SU-DHL-6 (cell line): Measurements from ENCODE around the gene THAP12.
"Not testable (repeated sequence)": the region's sequence is repeated elsewhere in the genome, so short reads cannot be mapped to it uniquely, and the experiment has no call there.

Source experiments
- H2AFZ ChIP-seq: fragments of 200-600 bp; sonication (generic); 2 replicates; pipeline ENCODE4 v1.6.1; 2014; ENCODE audit warnings: low read depth, mild to moderate bottlenecking, moderate library complexity, mixed read lengths, antibody characterized with exemption, low read length; ENCODE audit not compliant: severe bottlenecking
- H3F3A ChIP-seq: fragments of 200-600 bp; shearing (Covaris generic); 2 replicates; pipeline ENCODE4 v1.6.0; 2016; ENCODE audit warnings: antibody characterized with exemption, mild to moderate bottlenecking; ENCODE audit not compliant: insufficient read depth
- H3K27ac ChIP-seq: fragments of 200-600 bp; sonication (generic); 2 replicates; pipeline ENCODE4 v1.5.1; 2016; ENCODE audit warnings: low read depth, mild to moderate bottlenecking, low read length, moderate library complexity, mixed read lengths
- H3K27me3 ChIP-seq: fragments of 200-600 bp; sonication (generic), shearing (Covaris generic); 2 replicates; pipeline ENCODE4 v1.6.0; 2014; ENCODE audit warnings: mild to moderate bottlenecking, low read length
- H3K36me3 ChIP-seq: fragments of 200-600 bp; sonication (generic); 2 replicates; pipeline ENCODE4 v1.6.1; 2014; ENCODE audit warnings: mild to moderate bottlenecking, low read length, mixed read lengths
- H3K4me2 ChIP-seq: fragments of 300-600, 200-600 bp; shearing (Covaris generic), sonication (generic); 2 replicates; pipeline ENCODE4 v1.6.0; 2014; ENCODE audit warnings: low read length, low read depth, mild to moderate bottlenecking; ENCODE audit not compliant: poor library complexity, severe bottlenecking
- H3K4me3 ChIP-seq: fragments of 200-600 bp; sonication (generic); 2 replicates; pipeline ENCODE4 v1.5.1; 2014; ENCODE audit warnings: antibody characterized with exemption, low read length, mild to moderate bottlenecking, mixed read lengths; ENCODE audit not compliant: insufficient read depth, poor library complexity, severe bottlenecking
- H3K79me2 ChIP-seq: fragments of 200-600 bp; sonication (generic); 2 replicates; pipeline ENCODE4 v1.6.1; 2014; ENCODE audit warnings: mild to moderate bottlenecking, low read length, moderate library complexity; ENCODE audit not compliant: insufficient read depth
- H3K9ac ChIP-seq: fragments of 200-600 bp; sonication (generic); 2 replicates; pipeline ENCODE4 v1.7.0; 2014; ENCODE audit warnings: mild to moderate bottlenecking, low read length
- H3K9me2 ChIP-seq: fragments of 200-600 bp; sonication (generic); replicated peaks from 2 replicates; pipeline ENCODE4 v1.6.1; 2014; ENCODE audit warnings: low read length; ENCODE audit not compliant: insufficient read depth
- H3K9me3 ChIP-seq: fragments of 200-600 bp; sonication (generic); 2 replicates; pipeline ENCODE4 v1.6.1; 2014; ENCODE audit warnings: low read length, mixed read lengths; ENCODE audit not compliant: insufficient read depth
- H4K20me1 ChIP-seq: fragments of 200-600 bp; sonication (generic); 2 replicates; pipeline ENCODE4 v1.6.1; 2014; ENCODE audit warnings: low read depth, mild to moderate bottlenecking, antibody characterized with exemption, low read length, moderate library complexity, mixed read lengths
- EZH2phosphoT487 ChIP-seq: fragments of 200-600 bp; sonication (generic), shearing (Covaris generic); conservative IDR thresholded peaks from 2 replicates; pipeline ENCODE4 v1.6.1; 2018; ENCODE audit warnings: mild to moderate bottlenecking, antibody characterized with exemption, low read length, moderate library complexity, mixed read lengths
- TF ChIP-seq, protein P1 (sequence below): fragments of 200-600 bp; sonication (generic); IDR thresholded peaks from one replicate; pipeline ENCODE4 v1.5.1; 2017; ENCODE audit warnings: antibody characterized with exemption, mild to moderate bottlenecking, low read length, moderate library complexity; ENCODE audit not compliant: insufficient read depth, poor library complexity, severe bottlenecking

Gene THAP12

DNA sequence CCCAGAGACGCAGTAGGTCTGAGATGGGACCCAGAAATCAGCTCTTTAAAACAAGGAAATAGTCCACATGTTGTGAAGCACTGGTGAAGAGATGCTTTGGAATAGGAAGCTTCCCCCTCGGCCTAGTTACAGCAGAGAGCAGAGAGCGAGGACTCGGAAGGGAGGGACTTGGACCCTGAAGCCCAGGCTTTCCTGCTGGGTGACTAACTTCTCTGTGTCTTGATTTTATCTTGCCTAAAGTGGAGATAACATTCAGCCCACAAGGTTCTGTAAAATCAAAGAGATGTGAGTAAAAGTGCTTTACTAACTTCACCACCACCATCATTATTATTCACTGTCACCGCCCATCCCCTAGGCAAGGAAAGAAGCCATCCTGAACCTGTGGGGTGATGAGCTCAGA lies 58.4 kb downstream of the THAP12 start:
- Histone ChIP-seq H4K20me1 (no peaks in the 10 kb centered on the region), H3K9me2 (no peaks in the 10 kb centered on the region), H3K4me2 (no peak overlapping the region), H3K4me3 (no peak overlapping the region), H2AFZ (no peak overlapping the region), H3K9ac (no peak overlapping the region), H3K27me3 (no peaks in the 10 kb centered on the region), H3K36me3 (no peaks in the 10 kb centered on the region), H3K27ac (no peak overlapping the region), H3K9me3 (no peaks in the 10 kb centered on the region), H3F3A (no peaks in the 10 kb centered on the region), H3K79me2 (no peaks in the 10 kb centered on the region)
- TF ChIP-seq, protein P1, sequence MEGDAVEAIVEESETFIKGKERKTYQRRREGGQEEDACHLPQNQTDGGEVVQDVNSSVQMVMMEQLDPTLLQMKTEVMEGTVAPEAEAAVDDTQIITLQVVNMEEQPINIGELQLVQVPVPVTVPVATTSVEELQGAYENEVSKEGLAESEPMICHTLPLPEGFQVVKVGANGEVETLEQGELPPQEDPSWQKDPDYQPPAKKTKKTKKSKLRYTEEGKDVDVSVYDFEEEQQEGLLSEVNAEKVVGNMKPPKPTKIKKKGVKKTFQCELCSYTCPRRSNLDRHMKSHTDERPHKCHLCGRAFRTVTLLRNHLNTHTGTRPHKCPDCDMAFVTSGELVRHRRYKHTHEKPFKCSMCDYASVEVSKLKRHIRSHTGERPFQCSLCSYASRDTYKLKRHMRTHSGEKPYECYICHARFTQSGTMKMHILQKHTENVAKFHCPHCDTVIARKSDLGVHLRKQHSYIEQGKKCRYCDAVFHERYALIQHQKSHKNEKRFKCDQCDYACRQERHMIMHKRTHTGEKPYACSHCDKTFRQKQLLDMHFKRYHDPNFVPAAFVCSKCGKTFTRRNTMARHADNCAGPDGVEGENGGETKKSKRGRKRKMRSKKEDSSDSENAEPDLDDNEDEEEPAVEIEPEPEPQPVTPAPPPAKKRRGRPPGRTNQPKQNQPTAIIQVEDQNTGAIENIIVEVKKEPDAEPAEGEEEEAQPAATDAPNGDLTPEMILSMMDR, result no peak
- no peak for TF ChIP-seq EZH2phosphoT487

DNA sequence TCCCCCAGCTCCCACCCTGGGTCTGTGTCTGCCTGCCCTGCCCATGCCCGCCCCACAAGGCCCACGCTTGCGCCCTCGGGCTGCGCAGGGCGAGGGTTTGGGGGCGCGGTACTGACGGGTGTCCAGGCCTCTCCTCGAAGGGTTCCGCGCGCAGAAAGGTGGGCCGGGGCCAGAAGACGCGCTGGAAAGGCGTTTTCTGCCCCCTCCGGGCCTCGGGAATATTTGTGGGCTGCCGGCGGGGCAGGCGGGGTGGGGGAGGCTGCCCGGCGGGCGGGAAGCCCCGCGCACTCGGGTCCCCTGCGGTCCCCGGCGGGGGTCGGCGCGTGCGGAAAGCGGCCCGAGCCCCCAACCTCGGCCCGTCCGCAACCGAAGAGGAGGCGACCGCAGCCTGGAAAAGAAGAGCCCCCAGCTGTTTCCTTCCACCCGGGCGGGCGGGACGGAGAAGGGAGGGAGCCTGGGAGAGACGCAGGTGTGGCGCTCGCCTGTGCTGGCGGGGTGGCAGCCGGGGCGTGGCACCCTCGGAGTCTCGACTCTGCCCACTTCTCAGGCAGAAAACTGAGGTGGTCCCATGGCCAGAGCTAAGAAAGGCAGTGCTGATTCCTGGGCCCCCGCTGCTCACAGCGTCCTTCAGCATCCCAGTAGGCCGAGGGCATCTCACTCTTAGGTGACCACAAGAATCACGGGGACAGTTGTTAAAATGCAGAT lies 59.0 kb downstream of the THAP12 start:
- Histone ChIP-seq H2AFZ (no peak overlapping the region), H3K9me2 (no peaks in the 10 kb centered on the region), H4K20me1 (no peaks in the 10 kb centered on the region), H3K79me2 (no peaks in the 10 kb centered on the region), H3K4me2 (no peak overlapping the region), H3F3A (no peaks in the 10 kb centered on the region), H3K36me3 (no peaks in the 10 kb centered on the region), H3K4me3 (no peak overlapping the region), H3K9me3 (no peaks in the 10 kb centered on the region), H3K9ac (no peak overlapping the region), H3K27ac (no peak overlapping the region), H3K27me3 (no peaks in the 10 kb centered on the region)
- TF ChIP-seq, protein P1, result no peak
- no peak for TF ChIP-seq EZH2phosphoT487

- Histone ChIP-seq H4K20me1 (no peaks in the 10 kb centered on the region), H3K4me3 (no peak overlapping the region), H3K4me2 (no peak overlapping the region), H3K9me3 (no peaks in the 10 kb centered on the region), H3K79me2 (no peaks in the 10 kb centered on the region), H3K36me3 (no peaks in the 10 kb centered on the region), H2AFZ (no peak overlapping the region), H3K9ac (no peak overlapping the region), H3F3A (no peaks in the 10 kb centered on the region), H3K27ac (no peak overlapping the region), H3K9me2 (no peaks in the 10 kb centered on the region), H3K27me3 (no peaks in the 10 kb centered on the region)
- TF ChIP-seq, protein P1, result no peak
- TF ChIP-seq EZH2phosphoT487, result no peak
Measured at GRCh38 chr11:76321340-76321739, 59.6 kb downstream of the THAP12 start.

- Histone ChIP-seq H3K36me3 (no peaks in the 10 kb centered on the region), H2AFZ (no peak overlapping the region), H3K27me3 (no peaks in the 10 kb centered on the region), H3K9me2 (no peaks in the 10 kb centered on the region), H3K9me3 (no peaks in the 10 kb centered on the region), H3K27ac (no peak overlapping the region), H3F3A (no peaks in the 10 kb centered on the region), H3K4me2 (no peak overlapping the region), H3K9ac (no peak overlapping the region), H4K20me1 (no peaks in the 10 kb centered on the region), H3K4me3 (no peak overlapping the region), H3K79me2 (no peaks in the 10 kb centered on the region)
- no peak for TF ChIP-seq EZH2phosphoT487
- TF ChIP-seq, protein P1, result no peak
Measured at GRCh38 chr11:76320929-76321328, 60.0 kb downstream of the THAP12 start.

DNA sequence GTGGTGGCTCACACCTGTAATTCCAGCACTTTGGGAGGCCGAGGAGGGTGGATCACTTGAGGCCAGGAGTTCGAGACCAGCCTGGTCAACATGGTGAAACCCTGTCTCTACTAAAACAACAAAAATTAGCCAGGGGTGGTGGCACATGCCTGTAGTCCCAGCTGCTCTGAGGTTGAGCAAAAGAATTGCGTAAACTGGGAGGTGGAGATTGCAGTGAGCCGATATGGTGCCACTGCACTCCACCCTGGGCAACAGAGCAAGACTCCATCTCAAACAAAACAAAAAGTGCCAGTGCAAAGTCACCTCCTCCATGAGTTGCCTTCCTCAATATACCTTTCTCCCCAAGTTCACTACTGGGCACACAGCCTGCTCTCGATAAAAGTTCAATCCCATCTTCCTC lies 61.1 kb downstream of the THAP12 start:
- not testable (repeated sequence) for H3K4me2 ChIP-seq, H3F3A ChIP-seq, H2AFZ ChIP-seq

More for the DNA sequence above, 61.1 kb downstream of the THAP12 start:
- H3K79me2 ChIP-seq, H3K27ac ChIP-seq, H3K4me3 ChIP-seq, H3K36me3 ChIP-seq, H3K9ac ChIP-seq, H3K9me3 ChIP-seq, H3K27me3 ChIP-seq, H4K20me1 ChIP-seq, H3K9me2 ChIP-seq: not testable (repeated sequence)
